H9 (cell line): ENCODE data around the gene DCANP1. TPM values are rescaled to one million over a fixed set of nuclear protein-coding genes. Genes with fewer than 3 reads are reported as not detected.

Experiments
- DNase-seq: peaks from one replicate; pipeline ENCODE4 v3.0.0-alpha.2; 2017
- H2AFZ ChIP-seq: one replicate; pipeline ENCODE4 v1.6.1; 2013; ENCODE audit warnings: mild to moderate bottlenecking, low read length, control low read depth, moderate library complexity
- H2AK5ac ChIP-seq: 2 replicates; pipeline ENCODE4 v1.6.1; 2013; ENCODE audit warnings: low read length, control low read depth, mixed read lengths; ENCODE audit not compliant: insufficient read length
- H2BK120ac ChIP-seq: one replicate; pipeline ENCODE4 v1.6.1; 2013; ENCODE audit warnings: low read depth, mild to moderate bottlenecking, low read length, control low read depth, inconsistent platforms; ENCODE audit not compliant: poor library complexity, severe bottlenecking
- H2BK12ac ChIP-seq: 2 replicates; pipeline ENCODE4 v1.6.1; 2013; ENCODE audit warnings: low read length, control low read depth, mixed read lengths, low read depth; ENCODE audit not compliant: insufficient read length
- H2BK15ac ChIP-seq: 2 replicates; pipeline ENCODE4 v1.6.1; 2013; ENCODE audit warnings: low read depth, low read length, control low read depth
- H2BK20ac ChIP-seq: one replicate; pipeline ENCODE4 v1.6.1; 2013; ENCODE audit warnings: low read depth, mild to moderate bottlenecking, low read length, control low read depth, inconsistent platforms; ENCODE audit not compliant: poor library complexity, severe bottlenecking
- H2BK5ac ChIP-seq: 2 replicates; pipeline ENCODE4 v1.6.1; 2013; ENCODE audit warnings: low read length, control low read depth, mixed read lengths; ENCODE audit not compliant: insufficient read length
- H3K14ac ChIP-seq: 2 replicates; pipeline ENCODE4 v1.6.1; 2013; ENCODE audit warnings: low read length, control low read depth; ENCODE audit not compliant: insufficient read depth
- H3K18ac ChIP-seq: 2 replicates; pipeline ENCODE4 v1.6.1; 2013; ENCODE audit warnings: low read depth, mild to moderate bottlenecking, mixed read lengths, low read length, control low read depth; ENCODE audit not compliant: insufficient read length
- H3K23ac ChIP-seq: 2 replicates; pipeline ENCODE4 v1.6.1; 2013; ENCODE audit warnings: low read length, control low read depth, mixed read lengths, low read depth; ENCODE audit not compliant: insufficient read length
- H3K23me2 ChIP-seq: 2 replicates; pipeline ENCODE4 v1.6.1; 2013; ENCODE audit warnings: low read depth, mild to moderate bottlenecking, mixed read lengths, low read length, control low read depth; ENCODE audit not compliant: insufficient read length, poor library complexity, severe bottlenecking
- H3K27ac ChIP-seq: 2 replicates; pipeline ENCODE4 v1.5.1; 2013; ENCODE audit warnings: low read length, control low read depth, mixed read lengths, low read depth; ENCODE audit not compliant: insufficient read length
- H3K27me3 ChIP-seq: 2 replicates; pipeline ENCODE4 v1.6.1; 2013; ENCODE audit warnings: low read length, control low read depth, inconsistent platforms; ENCODE audit not compliant: insufficient read depth
- H3K4ac ChIP-seq: 2 replicates; pipeline ENCODE4 v1.6.1; 2013; ENCODE audit warnings: low read depth, mild to moderate bottlenecking, control low read depth, inconsistent platforms, low read length, moderate library complexity
- H3K4me1 ChIP-seq: 2 replicates; pipeline ENCODE4 v1.6.1; 2013; ENCODE audit warnings: low read length, control low read depth, inconsistent platforms; ENCODE audit not compliant: insufficient read depth
- H3K4me2 ChIP-seq: 2 replicates; pipeline ENCODE4 v1.6.1; 2013; ENCODE audit warnings: low read length, control low read depth, mixed read lengths; ENCODE audit not compliant: insufficient read length, insufficient read depth
- H3K56ac ChIP-seq: 2 replicates; pipeline ENCODE4 v1.6.1; 2013; ENCODE audit warnings: low read depth, mild to moderate bottlenecking, mixed read lengths, low read length, control low read depth; ENCODE audit not compliant: insufficient read length
- H3K79me1 ChIP-seq: 2 replicates; pipeline ENCODE4 v1.6.1; 2013; ENCODE audit warnings: low read depth, mild to moderate bottlenecking, moderate library complexity, low read length, control low read depth, inconsistent platforms; ENCODE audit not compliant: insufficient read depth, poor library complexity, severe bottlenecking
- H3K79me2 ChIP-seq: 2 replicates; pipeline ENCODE4 v1.6.1; 2013; ENCODE audit warnings: low read length, control low read depth, inconsistent platforms; ENCODE audit not compliant: insufficient read depth
- H3K9ac ChIP-seq: 2 replicates; pipeline ENCODE4 v1.6.1; 2013; ENCODE audit warnings: low read length, control low read depth, mixed read lengths; ENCODE audit not compliant: insufficient read length; ENCODE audit errors: extremely low read depth
- H3K9me3 ChIP-seq: one replicate; pipeline ENCODE4 v1.6.1; 2013; ENCODE audit warnings: low read depth, low read length, inconsistent platforms; ENCODE audit not compliant: control insufficient read depth
- H3T11ph ChIP-seq: one replicate; pipeline ENCODE4 v1.6.1; 2013; ENCODE audit warnings: mild to moderate bottlenecking, low read length, control low read depth, inconsistent platforms
- H4K20me1 ChIP-seq: one replicate; pipeline ENCODE4 v1.6.1; 2013; ENCODE audit not compliant: control insufficient read depth, insufficient read length, insufficient read depth
- H4K5ac ChIP-seq: 2 replicates; pipeline ENCODE4 v1.6.1; 2013; ENCODE audit warnings: low read depth, mild to moderate bottlenecking, mixed read lengths, low read length, control low read depth; ENCODE audit not compliant: insufficient read length
- H4K8ac ChIP-seq: replicated peaks from 2 replicates; pipeline ENCODE4 v1.6.1; 2013; ENCODE audit warnings: low read length, control low read depth, mixed read lengths, low read depth; ENCODE audit not compliant: insufficient read length
- H4K91ac ChIP-seq: 2 replicates; pipeline ENCODE4 v1.6.1; 2013; ENCODE audit warnings: low read depth, mild to moderate bottlenecking, moderate library complexity, mixed read lengths, low read length, control low read depth; ENCODE audit not compliant: insufficient read length
- H3K27ac Mint-ChIP-seq, 3 experiments: 2 replicates in 2 of 3; 3 replicates in 1 of 3; pipeline ENCODE4 v1.8.0; 2020 to 2021; ENCODE audit warnings: mixed read lengths in 3 of 3, mild to moderate bottlenecking in 1 of 3, moderate library complexity in 1 of 3
- H3K27me3 Mint-ChIP-seq: 2 replicates; pipeline ENCODE4 v1.8.0; 2021; ENCODE audit warnings: low read depth, mild to moderate bottlenecking, moderate library complexity, mixed read lengths
- H3K36me3 Mint-ChIP-seq, 3 experiments: 2 replicates in 2 of 3; 3 replicates in 1 of 3; pipeline ENCODE4 v1.8.0; 2020 to 2021; ENCODE audit warnings: low read depth in 3 of 3, mixed read lengths in 3 of 3; ENCODE audit not compliant: insufficient read depth in 1 of 3
- H3K4me1 Mint-ChIP-seq, 2 experiments: 2 replicates each; pipeline ENCODE4 v1.8.0; 2020; ENCODE audit warnings: mixed read lengths in 2 of 2
- H3K4me3 Mint-ChIP-seq, 2 experiments: 2 replicates in 1 of 2; 3 replicates in 1 of 2; pipeline ENCODE4 v1.8.0; 2020 to 2021; ENCODE audit warnings: mild to moderate bottlenecking in 2 of 2, mixed read lengths in 2 of 2, moderate library complexity in 1 of 2
- H3K9me3 Mint-ChIP-seq, 2 experiments: 2 replicates in 1 of 2; 3 replicates in 1 of 2; pipeline ENCODE4 v1.8.0; 2020; ENCODE audit warnings: mild to moderate bottlenecking in 2 of 2, mixed read lengths in 2 of 2, moderate library complexity in 1 of 2
- CTCF ChIP-seq: fragments of 200-600 bp; sonication (generic); conservative IDR thresholded peaks from 3 replicates; pipeline ENCODE4 v1.8.0; 2021; ENCODE audit warnings: antibody characterized with exemption, mild to moderate bottlenecking
- WGBS: extraction: QIAGEN DNeasy Blood & Tissue Kit; methylation state at CpG from one replicate; pipeline ENCODE4 v1.1.7; 2013; ENCODE audit warnings: missing lambda C conversion rate, low lambda C conversion rate, mixed read lengths; ENCODE audit not compliant: insufficient read length; ENCODE audit errors: extremely low coverage; 5-methylcytosine and 5-hydroxymethylcytosine counted together
- total RNA-seq: library from RNA; stranded (reverse); gene quantifications from 2 replicates; pipeline ENCODE4 v1.2.1, GENCODE V29; 2021

Gene DCANP1
- total RNA-seq, 1 experiment from 2014 or later, result not detected

DNA sequence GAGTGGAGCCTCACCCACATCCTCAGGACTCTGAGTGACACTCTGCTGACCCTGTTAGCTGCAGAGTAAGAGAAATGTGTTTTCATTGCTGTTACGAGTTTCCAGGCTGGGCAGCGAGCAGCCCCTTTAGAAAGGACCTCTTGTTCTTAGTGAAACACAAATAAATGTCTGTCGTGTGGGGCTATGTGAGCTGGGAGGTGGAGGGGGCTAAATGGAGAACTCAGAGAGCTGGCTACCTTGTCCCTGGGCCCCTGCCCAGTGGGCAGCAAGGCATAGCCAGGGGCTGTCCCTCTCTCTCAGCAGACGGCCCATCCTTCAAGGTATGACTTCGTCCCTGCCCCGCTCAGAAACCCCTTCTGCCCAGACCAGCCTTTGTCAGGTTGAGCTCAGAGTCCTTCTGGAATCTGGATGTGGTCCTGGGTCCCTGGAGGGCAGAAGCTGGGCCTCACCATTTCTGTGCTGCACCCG lies 10.2 kb downstream of the DCANP1 start:
- WGBS, result no CpG with 5 or more reads among the region's 7 CpGs
- H3K18ac ChIP-seq, result no peak overlapping the region
- no peak overlapping the region for H2AK5ac ChIP-seq
- no peak overlapping the region for H2BK120ac ChIP-seq
- H3K79me2 ChIP-seq, result no peaks in the 10 kb centered on the region
- H3K79me1 ChIP-seq, result no peaks in the 10 kb centered on the region
- H3K14ac ChIP-seq, result no peak overlapping the region
- Mint-ChIP-seq H3K36me3 (no peaks in the 10 kb centered on the region), H3K27ac (no peak overlapping the region), H3K27me3 (peaks cover 18% of the 10 kb centered on the region), H3K4me3 (no peak overlapping the region), H3K4me1 (peaks cover 3 to 10% of the 10 kb centered on the region in 2 experiments; a peak in 3 of 4 replicates), H3K9me3 (no peaks in the 10 kb centered on the region)
- no peak overlapping the region for H2BK20ac ChIP-seq
- H2BK12ac ChIP-seq, result no peak overlapping the region
- H3T11ph ChIP-seq, result no peak overlapping the region
- no peaks in the 10 kb centered on the region for H3K23me2 ChIP-seq
- H2AFZ ChIP-seq, result no peak overlapping the region
- H3K27ac ChIP-seq, result no peak overlapping the region
- H3K9ac ChIP-seq, result no peak overlapping the region
- no peak overlapping the region for H3K4ac ChIP-seq
- no peaks in the 10 kb centered on the region for H3K9me3 ChIP-seq
- DNase-seq, result no peak
- no peak for TF ChIP-seq CTCF
- no peak overlapping the region for H3K23ac ChIP-seq
- H3K56ac ChIP-seq, result no peak overlapping the region
- no peak overlapping the region for H2BK5ac ChIP-seq
- H3K27me3 ChIP-seq, result no peaks in the 10 kb centered on the region
- H2BK15ac ChIP-seq, result no peak overlapping the region
- H3K4me2 ChIP-seq, result no peak overlapping the region
- no peaks in the 10 kb centered on the region for H4K20me1 ChIP-seq
- no peak overlapping the region for H4K8ac ChIP-seq
- no peaks in the 10 kb centered on the region for H3K4me1 ChIP-seq
- no peak overlapping the region for H4K91ac ChIP-seq
- no peak overlapping the region for H4K5ac ChIP-seq
